K562 (cell line): Measurements from ENCODE around the gene GADD45B. TPM values are rescaled to one million over a fixed set of nuclear protein-coding genes. Genes with fewer than 3 reads are reported as not detected.

Source experiments
- ARID1B ChIP-seq: fragments of 450-650 bp; IDR thresholded peaks from 2 replicates; pipeline ENCODE4 v1.6.1; 2016; ENCODE audit warnings: antibody characterized with exemption, mild to moderate bottlenecking, inconsistent platforms
- BRD4 ChIP-seq: fragments of 200-600 bp; sonication (generic); IDR thresholded peaks from 2 replicates; pipeline ENCODE4 v1.6.1; 2017; ENCODE audit warnings: inconsistent platforms
- CHCHD3 ChIP-seq: fragments of 250-450 bp; sonication (Bioruptor Pico); IDR thresholded peaks from 2 replicates; pipeline ENCODE4 v2.1.2; 2022; ENCODE audit warnings: mild to moderate bottlenecking
- ELK3 ChIP-seq: fragments of 450-650 bp; formaldehyde crosslinking; IDR thresholded peaks from 2 replicates; pipeline ENCODE4 v1.4.0; 2020; ENCODE audit warnings: mild to moderate bottlenecking
- POLR3G ChIP-seq: IDR thresholded peaks from 2 replicates; pipeline ENCODE4 v1.6.1; 2011; ENCODE audit not compliant: insufficient read length, insufficient replicate concordance; ENCODE audit errors: extremely low read depth
- SP1 ChIP-seq: sonication (generic); formaldehyde crosslinking; IDR thresholded peaks from 2 replicates; pipeline ENCODE4 v1.8.1; 2022; ENCODE audit warnings: mild to moderate bottlenecking, missing genetic modification reagents
- ZNF407 ChIP-seq: fragments of 450-650 bp; IDR thresholded peaks from 2 replicates; pipeline ENCODE4 v1.6.1; 2016; ENCODE audit warnings: low read depth
- ZNF76 ChIP-seq: fragments of 250-450 bp; sonication (Bioruptor Pico); IDR thresholded peaks from 2 replicates; pipeline ENCODE4 v1.4.0; 2020; ENCODE audit warnings: mild to moderate bottlenecking, moderate library complexity, borderline replicate concordance
- polyA plus RNA-seq, 8 experiments: library from polyadenylated mRNA; depleted of rRNA in 4 of 8; stranded (reverse) in 5 of 8; unstranded in 3 of 8; fragments of >200 nt; fragmentation: Nextera tagmentation in 2 of 8; fragmentation: Illumina TruSeq in 1 of 8; extraction: Ambion mirVana in 2 of 8; extraction: Trizol in 1 of 8; gene quantifications; 2 replicates each; pipeline versions ENCODE4 v1.2.1 to v1.2.3, GENCODE V29; 2011 to 2014; ENCODE audit warnings: inconsistent platforms in 1 of 8, missing spikeins in 1 of 8
- total RNA-seq, 7 experiments: library from RNA; depleted of rRNA in 6 of 7; stranded (reverse); fragments of >200 nt in 6 of 7; fragmentation: Illumina TruSeq in 2 of 7; extraction: Trizol in 2 of 7; gene quantifications; 2 replicates each; pipeline versions ENCODE4 v1.2.1 to v1.2.3, GENCODE V29; 2011 to 2021; ENCODE audit warnings: low replicate concordance in 1 of 7
- TF ChIP-seq, protein P1 (sequence below): fragments of 250-450 bp; sonication (Bioruptor Pico); IDR thresholded peaks from 2 replicates; pipeline ENCODE4 v1.8.0; 2021; ENCODE audit warnings: mild to moderate bottlenecking, moderate library complexity
- TF ChIP-seq, protein P2 (sequence below): sonication (generic); formaldehyde crosslinking; IDR thresholded peaks from 2 replicates; pipeline ENCODE4 v1.8.0; 2022; ENCODE audit warnings: missing genetic modification reagents, mild to moderate bottlenecking, moderate library complexity, borderline replicate concordance
- TF ChIP-seq, protein P3 (sequence below): fragments of 450-650 bp; IDR thresholded peaks from 2 replicates; pipeline ENCODE4 v1.6.1; 2018; ENCODE audit warnings: mild to moderate bottlenecking, low read depth; ENCODE audit not compliant: partially characterized antibody

GADD45B gene
- total and polyA plus RNA-seq, 9 of the 15 experiments (the other 6 are each of a cell fraction or from before 2014, with no cell fraction given), result 0.06 to 4.1 (median 2.1) TPM

GRCh38 chr19:2494447-2495129, 18.7 kb downstream of the GADD45B start (continued):
- no peak for TF ChIP-seq ZNF407
- TF ChIP-seq, protein P1, sequence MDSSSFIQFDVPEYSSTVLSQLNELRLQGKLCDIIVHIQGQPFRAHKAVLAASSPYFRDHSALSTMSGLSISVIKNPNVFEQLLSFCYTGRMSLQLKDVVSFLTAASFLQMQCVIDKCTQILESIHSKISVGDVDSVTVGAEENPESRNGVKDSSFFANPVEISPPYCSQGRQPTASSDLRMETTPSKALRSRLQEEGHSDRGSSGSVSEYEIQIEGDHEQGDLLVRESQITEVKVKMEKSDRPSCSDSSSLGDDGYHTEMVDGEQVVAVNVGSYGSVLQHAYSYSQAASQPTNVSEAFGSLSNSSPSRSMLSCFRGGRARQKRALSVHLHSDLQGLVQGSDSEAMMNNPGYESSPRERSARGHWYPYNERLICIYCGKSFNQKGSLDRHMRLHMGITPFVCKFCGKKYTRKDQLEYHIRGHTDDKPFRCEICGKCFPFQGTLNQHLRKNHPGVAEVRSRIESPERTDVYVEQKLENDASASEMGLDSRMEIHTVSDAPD, result no peak
- TF ChIP-seq, protein P2, sequence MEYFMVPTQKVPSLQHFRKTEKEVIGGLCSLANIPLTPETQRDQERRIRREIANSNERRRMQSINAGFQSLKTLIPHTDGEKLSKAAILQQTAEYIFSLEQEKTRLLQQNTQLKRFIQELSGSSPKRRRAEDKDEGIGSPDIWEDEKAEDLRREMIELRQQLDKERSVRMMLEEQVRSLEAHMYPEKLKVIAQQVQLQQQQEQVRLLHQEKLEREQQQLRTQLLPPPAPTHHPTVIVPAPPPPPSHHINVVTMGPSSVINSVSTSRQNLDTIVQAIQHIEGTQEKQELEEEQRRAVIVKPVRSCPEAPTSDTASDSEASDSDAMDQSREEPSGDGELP (CRISPR knock-in tag), result peak; percentile 38; the same call in 1 of the 2 replicates
- TF ChIP-seq CHCHD3 (CRISPR knock-in tag), result no peak
- no peak for TF ChIP-seq POLR3G
- TF ChIP-seq ARID1B, result no peak
- no peak for TF ChIP-seq BRD4
- TF ChIP-seq, protein P3, sequence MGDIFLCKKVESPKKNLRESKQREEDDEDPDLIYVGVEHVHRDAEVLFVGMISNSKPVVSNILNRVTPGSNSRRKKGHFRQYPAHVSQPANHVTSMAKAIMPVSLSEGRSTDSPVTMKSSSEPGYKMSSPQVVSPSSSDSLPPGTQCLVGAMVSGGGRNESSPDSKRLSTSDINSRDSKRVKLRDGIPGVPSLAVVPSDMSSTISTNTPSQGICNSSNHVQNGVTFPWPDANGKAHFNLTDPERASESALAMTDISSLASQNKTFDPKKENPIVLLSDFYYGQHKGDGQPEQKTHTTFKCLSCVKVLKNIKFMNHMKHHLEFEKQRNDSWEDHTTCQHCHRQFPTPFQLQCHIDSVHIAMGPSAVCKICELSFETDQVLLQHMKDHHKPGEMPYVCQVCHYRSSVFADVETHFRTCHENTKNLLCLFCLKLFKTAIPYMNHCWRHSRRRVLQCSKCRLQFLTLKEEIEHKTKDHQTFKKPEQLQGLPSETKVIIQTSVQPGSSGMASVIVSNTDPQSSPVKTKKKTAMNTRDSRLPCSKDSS, result no peak
- TF ChIP-seq ZNF76 (CRISPR knock-in tag), result no peak
- TF ChIP-seq SP1 (CRISPR knock-in tag), result peak; percentile 5; the same call in 1 of the 2 replicates
- TF ChIP-seq ELK3 (CRISPR knock-in tag), result no peak
